Right ventricle myocardium superior (tissue), 1 donor: ENCODE results near the gene ASAP2. TPM values are rescaled to one million over a fixed set of nuclear protein-coding genes. Genes with fewer than 3 reads are reported as not detected.

Source experiments
- ATAC-seq: fragments of 200-7000 bp; cut with Tn5 transposase; one replicate; pipeline ENCODE4 v1.9.1; 2020; ENCODE audit warnings: mild to moderate bottlenecking; ENCODE audit not compliant: poor library complexity
- DNase-seq: peaks from one replicate; pipeline ENCODE4 v3.0.0-alpha.2; 2020
- intact Hi-C: fragments of 100-400 bp; cut with DNase I; formaldehyde crosslinking; loops from one replicate; pipeline ENCODE4 v1.11.2; 2022
- total RNA-seq: library from RNA; stranded (reverse); fragmentation: NEBNext Ultra II Directional; extraction: Animal tissue kit (Norgen Biotek cat#: 25700); gene quantifications from one replicate; pipeline ENCODE4 v1.2.1, GENCODE V29; 2021
- donor health status: DM: no; HTN: yes; CAD: no; lungs with severe emphysema.

Gene ASAP2
- total RNA-seq, 1 donor from 2014 or later = 10.7 TPM

- ATAC-seq (no peak), DNase-seq (no peak)
- intact Hi-C loops = no loop called here
Observed at GRCh38 chr2:9345343-9345742, 138.7 kb downstream of the ASAP2 start.

- DNase-seq (no peak), ATAC-seq (no peak)
- intact Hi-C loops = no loop called here
Observed at GRCh38 chr2:9345997-9346396, 139.4 kb downstream of the ASAP2 start.

DNA sequence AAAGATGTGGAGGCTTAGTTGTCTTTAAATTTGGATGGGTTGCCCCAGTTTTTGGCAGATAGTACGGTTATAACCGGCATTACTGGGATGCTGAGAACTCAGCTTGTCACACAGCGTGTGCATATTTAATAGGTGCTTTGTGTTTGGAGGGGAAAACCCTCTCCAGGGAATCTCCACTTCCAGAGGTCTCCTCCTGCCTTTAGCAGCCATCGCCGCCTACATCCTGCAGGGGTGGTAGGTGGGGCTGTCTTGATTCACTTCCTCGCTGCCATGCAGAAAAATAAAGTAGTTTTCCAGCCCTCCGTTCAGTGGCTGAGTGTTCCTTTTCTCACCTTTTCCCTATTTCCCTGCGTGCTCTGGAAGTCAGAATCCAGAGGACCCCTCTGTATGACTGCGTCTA lies 140.3 kb downstream of the ASAP2 start:
- DNase-seq (no peak), ATAC-seq (no peak)
- intact Hi-C loops = no loop called here

- intact Hi-C loops = no loop called here
- DNase-seq (peak; percentile 66), ATAC-seq (peak; percentile 95)
Observed at GRCh38 chr2:9347411-9347881, 140.8 kb downstream of the ASAP2 start.

GRCh38 chr2:9354318-9354717 lies 147.7 kb downstream of the ASAP2 start:
- ATAC-seq (no peak), DNase-seq (no peak)
- intact Hi-C loops = no loop called here

- intact Hi-C loops = no loop called here
- ATAC-seq = no peak
- no peak for DNase-seq
Observed at GRCh38 chr2:9355270-9355669, 148.7 kb downstream of the ASAP2 start.

DNA sequence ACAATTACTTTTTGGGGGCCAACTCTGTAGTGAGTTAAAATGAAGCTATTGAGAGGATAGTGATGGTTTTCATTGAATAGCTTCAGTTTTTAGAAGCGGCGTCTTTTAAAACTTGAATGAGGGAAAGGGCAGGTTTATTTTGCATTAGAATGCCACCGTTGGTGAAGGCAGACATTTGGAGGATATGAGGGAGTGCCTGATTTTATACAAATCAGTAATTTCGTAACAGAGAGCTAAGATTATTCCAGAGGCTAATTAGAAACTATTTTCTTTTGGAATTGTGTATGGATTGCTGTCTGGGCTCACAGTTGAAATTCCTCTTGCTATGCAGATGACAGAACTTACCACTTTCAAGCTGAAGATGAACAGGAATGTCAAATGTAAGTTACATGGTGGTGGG lies 149.1 kb downstream of the ASAP2 start:
- intact Hi-C loops = no loop called here
- no peak for ATAC-seq
- DNase-seq = no peak

DNA sequence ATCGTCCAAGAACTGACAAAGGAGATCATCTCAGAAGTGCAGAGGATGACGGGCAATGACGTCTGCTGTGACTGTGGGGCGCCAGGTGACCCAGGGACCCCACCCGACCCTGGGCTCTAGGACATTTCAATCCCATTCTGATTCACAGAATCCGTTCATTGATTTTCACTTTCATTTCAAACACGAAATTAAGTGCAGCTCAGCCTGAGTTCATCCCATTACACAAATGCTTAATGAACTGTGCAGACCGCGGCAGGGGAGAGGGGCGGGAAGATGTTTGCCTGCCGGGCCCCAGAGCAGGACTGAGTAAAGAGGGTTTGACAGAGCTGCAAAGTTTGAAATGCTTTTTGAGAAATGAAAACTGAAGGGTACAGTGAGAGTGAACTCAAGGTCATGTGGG lies 149.6 kb downstream of the ASAP2 start:
- ATAC-seq (no peak), DNase-seq (no peak)
- intact Hi-C loops = no loop called here

DNA sequence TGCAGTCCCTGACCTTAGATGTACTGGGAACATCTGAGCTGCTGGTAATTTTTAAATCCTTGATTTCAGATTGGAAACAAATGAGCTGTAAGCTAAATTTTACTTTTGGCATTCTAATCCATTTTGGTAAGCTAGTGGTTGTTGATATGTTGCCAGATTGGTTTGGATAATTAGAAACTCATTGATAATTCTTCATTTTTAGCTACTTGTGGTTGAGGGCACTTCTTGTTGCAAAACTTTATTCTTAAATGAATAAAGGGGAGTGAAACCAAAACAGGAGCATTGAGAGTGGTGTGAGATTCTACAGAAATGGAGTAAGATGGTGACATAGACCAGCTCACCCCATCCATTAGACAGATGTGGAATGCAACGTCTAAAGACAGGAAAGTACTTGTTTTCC lies 152.2 kb downstream of the ASAP2 start:
- DNase-seq (no peak), ATAC-seq (no peak)

DNA sequence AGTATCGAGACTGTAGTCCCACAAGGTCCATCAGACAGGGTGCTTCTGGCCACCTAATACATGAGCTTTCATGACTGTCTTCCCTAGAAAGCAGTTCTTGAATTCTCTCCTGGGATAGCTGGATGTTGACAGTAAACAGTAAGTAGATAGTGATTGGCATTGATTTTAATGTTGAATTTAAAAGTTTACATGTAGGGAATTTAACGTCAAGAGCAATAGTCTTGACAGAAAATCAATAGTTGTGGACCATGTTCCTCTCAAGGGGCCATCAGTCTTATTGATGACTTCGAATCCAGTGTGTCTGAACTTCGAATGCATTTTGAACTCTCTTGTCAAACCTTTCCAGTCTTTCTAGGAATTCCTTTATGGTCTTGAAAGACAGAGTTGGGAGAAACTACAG lies 152.9 kb downstream of the ASAP2 start:
- ATAC-seq (no peak), DNase-seq (no peak)
- intact Hi-C loops = no loop called here

More for the DNA sequence above, 152.2 kb downstream of the ASAP2 start:
- intact Hi-C loops = no loop called here

- intact Hi-C loops = no loop called here
- ATAC-seq (no peak), DNase-seq (no peak)
Observed at GRCh38 chr2:9360110-9360509, 153.5 kb downstream of the ASAP2 start.

DNA sequence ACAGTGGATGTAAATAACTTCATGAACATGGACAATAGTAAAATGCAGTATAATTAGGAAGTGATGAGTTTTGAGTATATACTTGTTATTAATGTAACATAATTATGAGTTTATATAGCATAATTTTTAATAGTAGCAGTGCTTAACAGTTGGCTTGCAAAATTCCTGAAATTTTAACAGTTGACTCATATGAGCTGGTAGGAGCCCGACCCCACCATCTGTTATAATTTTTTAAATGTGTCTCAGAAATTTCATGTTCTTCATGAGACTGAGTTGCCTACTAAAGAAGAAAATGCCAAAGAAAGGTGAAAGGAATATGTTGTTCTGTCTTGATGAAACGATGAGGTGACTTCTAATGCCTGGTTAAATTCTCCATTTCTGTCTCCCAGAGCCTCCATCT lies 154.1 kb downstream of the ASAP2 start:
- ATAC-seq = no peak
- DNase-seq = no peak
- intact Hi-C loops = no loop called here

- intact Hi-C loops = no loop called here
- ATAC-seq = no peak
- no peak for DNase-seq
Observed at GRCh38 chr2:9364373-9364772, 157.8 kb downstream of the ASAP2 start.

DNA sequence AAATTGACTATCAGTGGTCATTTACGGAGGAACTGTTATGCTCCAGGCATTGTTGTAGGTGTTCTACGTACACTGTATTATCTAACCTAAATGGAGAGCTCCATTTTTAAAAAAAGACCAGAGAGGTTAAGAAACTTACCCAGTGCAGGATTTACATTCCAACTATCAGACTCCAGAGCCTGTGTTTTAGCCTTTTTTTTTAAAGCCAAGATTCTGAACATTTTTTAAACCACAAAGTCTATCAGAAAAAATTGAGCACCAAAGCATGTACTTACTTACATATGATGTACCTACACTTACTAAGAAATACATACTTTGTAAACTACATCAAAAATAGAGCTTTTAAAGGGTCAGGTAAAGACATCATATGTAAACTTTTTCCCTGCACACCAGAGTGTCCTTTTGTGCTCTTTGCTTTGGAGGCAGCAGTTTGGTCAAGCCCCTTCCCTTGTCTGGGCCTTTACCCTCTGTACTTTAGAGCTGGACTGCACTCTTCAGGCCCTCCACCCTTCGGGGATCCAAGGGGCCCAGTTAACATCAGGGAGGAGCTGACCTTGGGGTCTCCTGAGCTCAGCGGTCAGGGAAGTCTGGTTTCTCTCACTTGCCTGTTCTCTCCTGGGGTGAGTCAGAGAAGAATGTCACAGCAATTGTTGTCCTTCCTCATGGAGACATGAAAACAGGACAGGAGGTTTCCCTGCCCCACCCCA lies 158.3 kb downstream of the ASAP2 start:
- intact Hi-C loops = no loop called here
- ATAC-seq (peak; percentile 25), DNase-seq (no peak)

DNA sequence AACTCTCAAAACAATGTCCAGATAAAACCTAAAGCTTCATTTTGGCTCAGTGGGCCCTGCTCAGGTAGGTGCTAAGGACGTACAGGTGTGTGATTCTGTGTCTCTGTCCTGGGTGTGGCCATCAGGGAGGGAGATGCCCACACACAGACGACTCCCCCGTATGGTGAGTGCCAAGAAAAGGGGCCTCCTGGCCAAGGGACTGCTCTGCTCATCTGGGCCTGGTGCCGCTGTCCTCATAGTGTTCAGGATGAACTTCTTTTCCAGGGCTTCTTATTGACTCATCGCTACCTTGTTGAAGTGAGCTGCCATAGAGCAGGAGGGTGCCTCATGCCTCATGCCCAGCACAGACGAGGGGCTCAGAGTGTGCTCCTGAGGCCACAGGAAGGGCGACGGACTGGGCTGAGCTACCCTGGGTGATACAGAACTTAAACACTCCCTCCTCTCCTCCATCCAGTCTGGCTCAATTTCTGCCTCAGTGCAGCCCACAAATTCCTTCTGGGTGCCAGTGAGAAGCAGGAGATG lies 158.9 kb downstream of the ASAP2 start:
- ATAC-seq (no peak), DNase-seq (no peak)
- intact Hi-C loops = no loop called here

DNA sequence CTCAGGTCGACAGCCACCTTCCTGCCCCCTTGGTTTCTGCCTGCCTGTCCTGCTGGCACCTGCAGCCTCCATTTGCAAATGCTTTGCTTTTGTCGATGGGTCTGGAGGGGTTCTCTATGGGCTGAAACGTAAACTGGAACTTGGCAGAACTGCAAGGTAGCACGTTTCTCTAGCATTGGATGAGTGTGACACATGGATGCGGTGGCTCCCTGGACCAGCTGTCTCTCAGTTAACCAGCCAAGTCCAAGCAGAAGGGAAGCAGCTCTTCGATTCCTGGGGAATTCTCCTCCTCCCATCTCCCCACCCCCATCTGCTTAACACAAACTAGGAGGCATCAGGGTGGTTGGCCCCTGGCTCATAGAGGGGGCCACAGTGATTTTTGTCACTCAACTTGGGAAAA lies 159.4 kb downstream of the ASAP2 start:
- intact Hi-C loops = no loop called here
- DNase-seq (no peak), ATAC-seq (no peak)

- no peak for DNase-seq
- intact Hi-C loops = no loop called here
- no peak for ATAC-seq
Observed at GRCh38 chr2:9370746-9371145, 164.1 kb downstream of the ASAP2 start.

DNA sequence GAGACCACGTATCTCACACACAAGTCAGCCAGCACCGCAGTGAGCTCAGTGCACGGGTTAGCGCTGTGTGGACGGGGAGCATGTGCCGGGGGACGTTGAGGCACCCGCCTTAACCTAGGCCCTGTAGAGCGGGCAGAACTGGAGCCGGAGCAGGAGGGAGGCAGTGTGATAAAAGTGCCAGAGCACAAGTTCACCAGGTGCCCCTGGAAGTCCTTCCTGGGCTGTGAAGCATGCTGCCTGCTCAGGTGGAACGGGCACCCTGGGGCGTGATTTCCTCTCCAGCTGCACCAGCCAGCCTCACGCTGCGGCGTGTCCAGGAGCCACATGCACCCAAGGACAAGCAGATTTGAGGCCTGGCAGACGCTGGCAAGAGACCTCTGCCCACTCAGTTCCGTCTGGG lies 166.4 kb downstream of the ASAP2 start:
- ATAC-seq (no peak), DNase-seq (no peak)
- intact Hi-C loops = no loop called here

GRCh38 chr2:9373476-9373875 lies 166.9 kb downstream of the ASAP2 start:
- no peak for ATAC-seq
- DNase-seq = no peak
- intact Hi-C loops = no loop called here

DNA sequence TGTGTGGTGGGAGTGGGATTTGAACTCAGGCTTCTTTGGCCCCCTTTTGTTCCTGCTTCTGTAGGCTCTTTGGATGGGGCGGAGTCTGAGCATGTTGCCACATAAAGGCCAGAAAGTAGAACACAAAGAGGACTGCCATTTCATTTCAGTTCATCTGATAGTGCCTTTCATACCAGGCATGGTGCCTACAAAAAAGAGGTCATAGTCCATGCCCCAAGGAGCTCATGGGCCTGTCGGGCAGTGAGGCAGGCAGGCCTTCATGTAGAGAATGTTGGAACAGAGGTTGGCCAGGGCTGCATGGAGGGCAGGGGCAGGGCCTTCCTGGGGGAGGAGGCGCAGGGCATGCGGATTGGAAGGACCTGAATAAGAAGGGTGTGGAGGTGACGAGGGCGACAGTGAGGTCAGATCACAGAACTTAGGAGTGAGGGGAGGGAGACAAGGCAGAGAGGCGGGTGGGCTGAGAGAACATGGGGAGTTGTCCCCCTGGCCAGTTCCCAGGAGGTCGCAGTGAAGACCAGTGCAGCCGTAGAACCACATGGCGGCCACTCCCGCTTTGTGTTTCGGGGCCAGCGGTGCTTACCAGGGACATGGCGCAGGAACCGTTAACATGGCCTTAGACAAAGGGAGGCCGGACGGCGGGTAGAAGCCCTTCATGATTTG lies 167.6 kb downstream of the ASAP2 start:
- ATAC-seq = no peak
- intact Hi-C loops = no loop called here
- DNase-seq = no peak
